CD8-positive, alpha-beta memory T cell (primary cell): ENCODE results near the gene SLC9A9. TPM values are rescaled to one million over a fixed set of nuclear protein-coding genes. Genes with fewer than 3 reads are reported as not detected.

Source experiments
- CTCF ChIA-PET: fragments of 350-600 bp; sonication (Branson Sonifier 250); formaldehyde crosslinking; loops from one replicate; lab custom pipeline; 2021; ENCODE audit warnings: antibody characterized with exemption; lab: Charles Lee
- POLR2A ChIA-PET: fragments of 350-600 bp; sonication (Branson Sonifier 250); formaldehyde crosslinking; loops from one replicate; lab custom pipeline; 2021; ENCODE audit warnings: antibody characterized with exemption; lab: Charles Lee
- DNase-seq, 5 donors: peaks; one replicate each; pipeline versions ENCODE4 v3.0.0 to v3.0.0-alpha.2; 2020 to 2022; ENCODE audit warnings: mixed read lengths in 1 of 5
- H3K27ac ChIP-seq: one replicate; pipeline ENCODE4 v1.7.0; 2013; ENCODE audit warnings: low read depth, mild to moderate bottlenecking, low read length, moderate library complexity
- H3K27me3 ChIP-seq: 2 replicates; pipeline ENCODE4 v1.7.0; 2013; ENCODE audit warnings: low read length, mild to moderate bottlenecking; ENCODE audit not compliant: insufficient read depth, poor library complexity, severe bottlenecking
- H3K36me3 ChIP-seq: 2 replicates; pipeline ENCODE4 v1.7.0; 2013; ENCODE audit warnings: mild to moderate bottlenecking, low read length, moderate library complexity; ENCODE audit not compliant: insufficient read depth
- H3K4me1 ChIP-seq: 2 replicates; pipeline ENCODE4 v1.7.0; 2013; ENCODE audit warnings: mild to moderate bottlenecking, low read length, moderate library complexity; ENCODE audit not compliant: insufficient read depth
- H3K4me3 ChIP-seq: 2 replicates; pipeline ENCODE4 v1.7.0; 2013; ENCODE audit warnings: mild to moderate bottlenecking, low read length
- H3K9me3 ChIP-seq: 2 replicates; pipeline ENCODE4 v1.7.0; 2013; ENCODE audit warnings: mild to moderate bottlenecking, low read length
- H3K27ac Mint-ChIP-seq, 8 donors: one replicate each; pipeline ENCODE4 v1.8.0; 2020 to 2021; ENCODE audit warnings: mixed read lengths in 8 of 8, mild to moderate bottlenecking in 6 of 8, inconsistent platforms in 3 of 8, moderate library complexity in 3 of 8
- H3K27me3 Mint-ChIP-seq, 2 donors: one replicate each; pipeline ENCODE4 v1.8.0; 2020 to 2021; ENCODE audit warnings: mixed read lengths in 2 of 2, mild to moderate bottlenecking in 1 of 2, moderate library complexity in 1 of 2
- H3K36me3 Mint-ChIP-seq, 3 donors: one replicate each; pipeline ENCODE4 v1.8.0; 2020 to 2021; ENCODE audit warnings: mixed read lengths in 3 of 3, inconsistent platforms in 1 of 3, mild to moderate bottlenecking in 1 of 3
- H3K4me1 Mint-ChIP-seq, 3 donors: one replicate each; pipeline ENCODE4 v1.8.0; 2020 to 2021; ENCODE audit warnings: mixed read lengths in 3 of 3, inconsistent platforms in 1 of 3, mild to moderate bottlenecking in 1 of 3
- H3K4me3 Mint-ChIP-seq, 7 donors: one replicate each; pipeline ENCODE4 v1.8.0; 2020 to 2021; ENCODE audit warnings: mixed read lengths in 7 of 7, mild to moderate bottlenecking in 6 of 7, moderate library complexity in 4 of 7, inconsistent platforms in 2 of 7
- H3K9me3 Mint-ChIP-seq, 5 donors: one replicate each; pipeline ENCODE4 v1.8.0; 2020 to 2022; ENCODE audit warnings: mixed read lengths in 5 of 5, mild to moderate bottlenecking in 3 of 5, moderate library complexity in 2 of 5, inconsistent platforms in 1 of 5
- polyA plus RNA-seq: library from polyadenylated mRNA; unstranded; fragments of 300-500 nt; fragmentation: Illumina TruSeq; gene quantifications from one replicate; pipeline ENCODE4 v1.2.3, GENCODE V29; 2021
- total RNA-seq, 2 experiments: library from RNA; stranded (reverse); gene quantifications; one replicate each; pipeline ENCODE4 v1.2.3, GENCODE V29; 2021

The SLC9A9 gene
- total and polyA plus RNA-seq, 3 experiments from 2014 or later: 1.2 to 18.0 (median 2.2) TPM

DNA sequence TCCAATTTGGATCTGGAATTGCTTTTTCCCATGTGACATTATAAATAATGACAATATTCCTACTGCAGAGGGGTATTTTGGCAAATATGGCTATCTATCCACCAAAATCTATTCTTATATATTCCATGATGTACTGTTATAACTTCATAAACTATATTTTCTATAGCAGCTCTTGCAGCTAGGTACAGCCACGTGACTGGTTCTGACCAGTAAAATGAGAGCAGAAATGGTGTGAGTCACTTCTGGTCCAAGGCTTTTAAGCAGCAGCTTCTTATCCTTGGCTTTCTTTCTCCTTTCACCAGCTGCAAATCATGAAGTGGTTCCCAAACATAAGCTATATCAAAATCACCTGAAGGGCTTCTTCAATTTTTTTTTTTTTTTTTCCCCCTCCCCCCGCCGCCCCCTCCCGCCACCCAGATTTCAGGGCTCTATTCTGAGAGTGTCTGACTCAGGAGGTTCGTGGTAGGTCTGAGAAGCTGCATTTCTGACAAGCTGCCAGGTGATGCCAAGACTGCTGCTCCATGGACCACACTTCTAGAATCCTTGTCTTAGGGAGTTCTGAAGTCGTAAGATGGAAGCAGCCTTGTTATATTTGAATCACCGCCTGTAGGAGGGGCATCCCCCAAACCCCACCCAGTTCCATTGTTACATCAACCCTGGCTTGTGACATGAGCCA, 371.2 kb downstream of the SLC9A9 start:
- ChIA-PET POLR2A (no interaction called here), CTCF (no interaction called here)
- peaks cover 1% of the 10 kb centered on the region for H3K4me1 ChIP-seq
- Mint-ChIP-seq H3K27ac (no peak overlapping the region), H3K4me3 (no peak overlapping the region), H3K4me1 (no peaks in the 10 kb centered on the region), H3K27me3 (no peaks in the 10 kb centered on the region), H3K9me3 (no peaks in the 10 kb centered on the region), H3K36me3 (peaks cover 0 to 9% (median 4%) of the 10 kb centered on the region in 3 donors)
- H3K27ac ChIP-seq: no peak overlapping the region
- H3K4me3 ChIP-seq: no peak overlapping the region
- DNase-seq: no peak
- no peaks in the 10 kb centered on the region for H3K9me3 ChIP-seq
- H3K27me3 ChIP-seq: no peaks in the 10 kb centered on the region
- no peaks in the 10 kb centered on the region for H3K36me3 ChIP-seq

DNA sequence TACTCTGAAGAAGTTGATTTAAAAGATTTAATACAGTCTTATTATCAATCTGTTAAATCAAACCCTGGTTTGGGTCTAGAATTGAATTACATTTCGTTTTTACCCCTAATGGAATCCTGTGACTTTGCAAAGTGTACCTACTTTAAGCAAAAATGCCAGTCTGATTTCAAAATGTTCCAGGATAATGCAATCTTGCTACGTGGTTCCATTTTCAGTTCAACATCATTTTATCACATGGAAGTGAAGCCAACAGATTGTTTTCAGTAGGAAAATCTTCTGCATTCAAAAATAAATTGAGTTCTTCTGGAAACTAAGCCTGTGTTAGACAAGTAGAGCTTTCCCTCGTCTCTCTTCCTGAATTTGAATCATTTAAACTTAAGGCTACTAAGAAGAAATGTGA, 372.3 kb downstream of the SLC9A9 start:
- ChIA-PET POLR2A (no interaction called here), CTCF (no interaction called here)
- no peak overlapping the region for H3K4me3 ChIP-seq
- Mint-ChIP-seq H3K9me3 (no peaks in the 10 kb centered on the region), H3K36me3 (peaks cover 0 to 4% (median 3%) of the 10 kb centered on the region in 3 donors), H3K27me3 (no peaks in the 10 kb centered on the region), H3K4me1 (no peaks in the 10 kb centered on the region), H3K4me3 (no peak overlapping the region), H3K27ac (no peak overlapping the region)
- DNase-seq: no peak
- H3K27ac ChIP-seq: no peak overlapping the region
- H3K4me1 ChIP-seq: peaks cover 5% of the 10 kb centered on the region
- no peaks in the 10 kb centered on the region for H3K27me3 ChIP-seq
- no peaks in the 10 kb centered on the region for H3K36me3 ChIP-seq
- no peaks in the 10 kb centered on the region for H3K9me3 ChIP-seq

DNA sequence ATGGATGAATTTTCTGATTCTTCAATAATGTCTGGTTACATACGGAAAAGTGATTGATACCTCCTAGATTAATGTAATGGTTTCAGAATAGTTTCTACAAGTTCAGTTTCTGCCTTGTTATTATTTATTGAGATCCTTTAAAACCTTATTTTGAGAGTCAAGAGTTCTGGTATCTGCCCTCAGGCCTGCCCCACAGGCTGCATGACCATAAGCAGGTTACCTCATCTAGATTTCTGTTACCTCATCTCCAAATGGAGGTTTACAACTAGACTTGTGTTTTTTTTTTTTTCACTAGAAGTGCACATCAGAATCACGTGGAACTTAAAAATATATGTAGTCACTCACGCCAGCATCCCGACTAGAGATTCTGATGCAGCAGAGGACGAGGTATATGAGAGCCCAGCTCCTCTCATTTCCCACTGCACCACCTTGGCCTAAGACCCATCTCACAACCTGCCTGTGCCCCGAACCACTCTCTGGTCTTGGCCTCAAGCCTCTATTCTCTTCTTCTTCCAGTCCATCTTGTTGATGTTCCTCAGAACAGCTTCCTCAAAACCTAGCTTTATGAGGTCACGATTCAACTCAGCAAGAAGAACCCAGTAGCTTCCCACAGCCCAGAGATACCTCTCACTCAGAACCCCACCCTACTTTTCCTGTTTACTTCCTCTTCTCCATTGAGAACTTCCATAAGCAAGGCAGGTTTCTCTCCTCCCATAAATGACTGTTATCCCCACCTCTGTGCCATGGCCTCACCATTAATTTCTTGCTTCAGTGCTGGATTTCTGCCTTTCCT, 375.3 kb downstream of the SLC9A9 start:
- Histone ChIP-seq H3K9me3 (no peaks in the 10 kb centered on the region), H3K36me3 (no peaks in the 10 kb centered on the region), H3K4me3 (no peak overlapping the region), H3K27ac (no peak overlapping the region), H3K27me3 (no peaks in the 10 kb centered on the region), H3K4me1 (peaks cover 5% of the 10 kb centered on the region)
- ChIA-PET CTCF (no interaction called here), POLR2A (no interaction called here)
- no peaks in the 10 kb centered on the region for H3K4me1 Mint-ChIP-seq
- H3K27me3 Mint-ChIP-seq: no peaks in the 10 kb centered on the region
- no peak for DNase-seq
- peaks cover 3 to 4% (median 3%) of the 10 kb centered on the region in 3 donors for H3K36me3 Mint-ChIP-seq
- no peaks in the 10 kb centered on the region for H3K9me3 Mint-ChIP-seq
- peak overlapping the region in 1 of 8 donors; percentile 7 for H3K27ac Mint-ChIP-seq
- no peak overlapping the region for H3K4me3 Mint-ChIP-seq

DNA sequence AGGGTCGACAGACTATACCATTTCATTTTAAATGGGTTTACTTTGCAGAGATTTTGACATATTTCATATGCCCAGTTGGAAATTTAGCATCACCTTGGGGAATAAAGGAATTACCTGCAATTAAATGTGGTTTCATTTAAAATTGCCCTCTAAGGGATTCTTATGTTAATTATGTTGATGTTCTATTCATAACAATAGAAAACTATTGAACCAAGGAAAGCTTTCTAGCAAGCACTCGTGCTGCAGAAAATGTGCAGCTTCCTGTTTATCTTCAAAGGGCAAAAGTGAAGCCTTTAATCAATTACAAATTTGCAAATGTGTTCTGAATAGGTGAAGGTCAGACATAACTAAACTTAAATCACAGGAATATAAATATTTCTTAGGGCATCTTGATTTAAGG, 376.6 kb downstream of the SLC9A9 start:
- Mint-ChIP-seq H3K27ac (no peak overlapping the region), H3K9me3 (no peaks in the 10 kb centered on the region), H3K27me3 (no peaks in the 10 kb centered on the region), H3K4me1 (no peaks in the 10 kb centered on the region), H3K4me3 (no peak overlapping the region), H3K36me3 (peaks cover 10 to 14% (median 13%) of the 10 kb centered on the region in 3 donors)
- Histone ChIP-seq H3K36me3 (no peaks in the 10 kb centered on the region), H3K27ac (no peak overlapping the region), H3K9me3 (no peaks in the 10 kb centered on the region), H3K27me3 (no peaks in the 10 kb centered on the region), H3K4me1 (peaks cover 5% of the 10 kb centered on the region), H3K4me3 (no peak overlapping the region)
- no peak for DNase-seq
- ChIA-PET POLR2A (no interaction called here), CTCF (interaction anchor here (0.8 kb wide), 1 partner anchor 8 kb away, joined by 3 read pairs; no protein-coding TSS in a partner anchor)

DNA sequence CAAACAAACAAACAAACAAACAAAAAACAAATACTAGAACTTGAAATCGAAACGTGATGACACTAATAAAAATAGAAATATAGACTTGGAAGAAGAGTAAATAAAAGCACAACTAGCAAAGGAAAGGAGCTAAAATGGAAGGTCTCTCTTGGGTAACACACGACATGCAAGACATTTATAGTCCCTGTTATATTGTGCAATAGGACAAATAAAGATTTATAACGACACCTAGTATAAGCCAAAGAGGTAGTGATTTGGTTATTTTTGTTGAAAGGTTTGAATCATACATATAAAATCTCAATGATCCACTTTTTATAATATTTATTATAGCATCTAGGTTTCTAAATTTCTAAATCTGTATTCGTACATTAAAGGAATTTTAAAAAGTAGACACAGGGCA, 379.1 kb downstream of the SLC9A9 start:
- no peaks in the 10 kb centered on the region for H3K27me3 Mint-ChIP-seq
- Histone ChIP-seq H3K4me1 (peaks cover 5% of the 10 kb centered on the region), H3K9me3 (no peaks in the 10 kb centered on the region), H3K4me3 (no peak overlapping the region), H3K27me3 (no peaks in the 10 kb centered on the region), H3K27ac (no peak overlapping the region), H3K36me3 (no peaks in the 10 kb centered on the region)
- POLR2A ChIA-PET: no interaction called here
- CTCF ChIA-PET: no interaction called here
- peaks cover 25 to 32% (median 31%) of the 10 kb centered on the region in 3 donors for H3K36me3 Mint-ChIP-seq
- H3K4me1 Mint-ChIP-seq: no peaks in the 10 kb centered on the region
- peaks cover 0 to 1% (median 0%) of the 10 kb centered on the region in 5 donors for H3K9me3 Mint-ChIP-seq
- H3K4me3 Mint-ChIP-seq: no peak overlapping the region
- H3K27ac Mint-ChIP-seq: no peak overlapping the region
- DNase-seq: no peak

DNA sequence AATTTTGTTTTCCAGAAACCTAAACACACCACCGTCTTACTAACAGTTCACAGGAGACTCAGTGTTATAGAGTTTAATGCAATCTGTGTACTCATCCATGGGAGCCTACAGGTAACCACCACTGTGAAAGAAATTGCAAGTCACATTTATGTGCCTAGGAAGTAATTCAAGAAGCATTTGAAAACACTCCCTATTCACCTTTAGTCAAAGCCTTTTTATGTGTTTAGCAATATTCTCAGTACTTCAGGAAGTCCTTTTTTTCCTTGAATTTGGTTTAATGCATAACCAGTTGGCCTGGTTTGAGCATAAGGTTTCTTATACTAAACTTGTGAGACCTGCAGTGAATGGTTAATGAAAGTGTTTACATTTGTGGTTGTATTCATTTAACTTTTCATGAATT, 382.6 kb downstream of the SLC9A9 start:
- no peaks in the 10 kb centered on the region for H3K4me1 Mint-ChIP-seq
- H3K9me3 Mint-ChIP-seq: peaks cover 0 to 1% (median 0%) of the 10 kb centered on the region in 5 donors
- H3K27ac Mint-ChIP-seq: no peak overlapping the region
- ChIA-PET POLR2A (no interaction called here), CTCF (no interaction called here)
- peaks cover 0 to 2% of the 10 kb centered on the region in 2 donors for H3K27me3 Mint-ChIP-seq
- H3K9me3 ChIP-seq: no peaks in the 10 kb centered on the region
- H3K27me3 ChIP-seq: no peaks in the 10 kb centered on the region
- H3K4me3 ChIP-seq: no peak overlapping the region
- no peak overlapping the region for H3K4me3 Mint-ChIP-seq
- no peak overlapping the region for H3K27ac ChIP-seq
- H3K36me3 Mint-ChIP-seq: peaks cover 30 to 48% (median 42%) of the 10 kb centered on the region in 3 donors
- H3K36me3 ChIP-seq: no peaks in the 10 kb centered on the region
- no peak for DNase-seq
- H3K4me1 ChIP-seq: no peaks in the 10 kb centered on the region

DNA sequence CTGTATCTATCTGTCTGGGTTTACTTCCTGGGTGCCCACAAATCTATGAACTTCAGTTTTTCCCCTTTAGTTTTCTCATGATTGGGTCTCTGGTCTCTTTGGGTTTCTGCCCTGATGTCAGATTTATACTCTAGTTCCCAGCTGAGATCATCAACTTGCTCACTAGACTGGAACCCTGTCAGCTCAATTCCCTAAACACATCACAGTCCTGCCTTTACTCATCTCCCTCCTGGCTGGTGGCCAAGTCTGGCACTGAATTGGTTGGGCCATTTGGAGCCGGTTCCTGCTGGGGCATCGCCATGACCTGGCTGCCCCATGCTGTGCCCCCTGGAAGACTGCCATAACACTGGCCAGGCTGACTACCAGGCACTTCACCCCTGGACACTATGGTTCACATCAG, 383.4 kb downstream of the SLC9A9 start:
- H3K27me3 Mint-ChIP-seq: peaks cover 0 to 2% of the 10 kb centered on the region in 2 donors
- no peak overlapping the region for H3K27ac Mint-ChIP-seq
- ChIA-PET POLR2A (no interaction called here), CTCF (no interaction called here)
- H3K4me1 Mint-ChIP-seq: no peaks in the 10 kb centered on the region
- H3K36me3 Mint-ChIP-seq: peaks cover 30 to 55% (median 47%) of the 10 kb centered on the region in 3 donors
- Histone ChIP-seq H3K4me3 (no peak overlapping the region), H3K27me3 (no peaks in the 10 kb centered on the region), H3K9me3 (no peaks in the 10 kb centered on the region), H3K27ac (no peak overlapping the region), H3K36me3 (no peaks in the 10 kb centered on the region), H3K4me1 (no peaks in the 10 kb centered on the region)
- no peak for DNase-seq
- H3K9me3 Mint-ChIP-seq: peaks cover 0 to 1% (median 0%) of the 10 kb centered on the region in 5 donors
- no peak overlapping the region for H3K4me3 Mint-ChIP-seq

DNA sequence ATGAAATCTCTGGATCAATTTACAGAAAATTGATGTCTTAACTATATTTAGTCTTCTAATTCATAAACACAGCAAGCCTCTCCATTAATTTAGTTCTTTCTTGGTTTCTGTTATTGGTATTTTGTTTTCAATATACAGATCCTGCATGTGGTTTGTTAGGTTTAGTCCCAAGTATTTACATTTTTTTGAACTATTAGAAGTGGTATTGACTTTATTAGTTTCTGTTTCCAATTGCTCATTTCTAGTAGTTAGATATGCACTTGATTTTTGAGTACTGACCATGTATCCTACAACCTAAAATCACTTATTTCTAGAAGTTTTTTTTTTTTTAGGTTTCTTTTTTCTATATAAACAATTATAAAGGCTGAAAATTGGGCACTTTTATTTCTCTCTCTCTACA, 392.8 kb downstream of the SLC9A9 start:
- Histone ChIP-seq H3K36me3 (no peaks in the 10 kb centered on the region), H3K9me3 (no peaks in the 10 kb centered on the region), H3K27me3 (no peaks in the 10 kb centered on the region), H3K4me1 (no peaks in the 10 kb centered on the region), H3K27ac (no peak overlapping the region), H3K4me3 (no peak overlapping the region)
- POLR2A ChIA-PET: no interaction called here
- Mint-ChIP-seq H3K9me3 (peaks cover 0 to 7% (median 2%) of the 10 kb centered on the region in 5 donors), H3K27me3 (no peaks in the 10 kb centered on the region), H3K27ac (peak overlapping the region in 1 of 8 donors; percentile 13), H3K36me3 (peaks cover 6 to 24% (median 7%) of the 10 kb centered on the region in 3 donors), H3K4me3 (no peak overlapping the region), H3K4me1 (no peaks in the 10 kb centered on the region)
- CTCF ChIA-PET: no interaction called here
- DNase-seq: no peak
